CD4-positive, alpha-beta T cell treated with Interleukin-6 at 100 ng/mL for 8 hours (primary cell): Measurements from ENCODE around the gene ATRN.
"Not testable (repeated sequence)": the region's sequence is repeated elsewhere in the genome, so short reads cannot be mapped to it uniquely, and the experiment has no call there.

Experiments used
- DNase-seq: peaks from one replicate; pipeline ENCODE4 v3.0.0-alpha.2; 2020; ENCODE audit warnings: mixed read lengths, low spot score

Gene ATRN

GRCh38 chr20:3563548-3564177 lies 92.8 kb downstream of the ATRN start:
- peak; percentile 30 for DNase-seq

GRCh38 chr20:3565851-3566250 lies 95.0 kb downstream of the ATRN start:
- no peak for DNase-seq

- DNase-seq, result no peak
These were observed 101.3 kb downstream of the ATRN start for GRCh38 chr20:3572151-3572550.

DNA sequence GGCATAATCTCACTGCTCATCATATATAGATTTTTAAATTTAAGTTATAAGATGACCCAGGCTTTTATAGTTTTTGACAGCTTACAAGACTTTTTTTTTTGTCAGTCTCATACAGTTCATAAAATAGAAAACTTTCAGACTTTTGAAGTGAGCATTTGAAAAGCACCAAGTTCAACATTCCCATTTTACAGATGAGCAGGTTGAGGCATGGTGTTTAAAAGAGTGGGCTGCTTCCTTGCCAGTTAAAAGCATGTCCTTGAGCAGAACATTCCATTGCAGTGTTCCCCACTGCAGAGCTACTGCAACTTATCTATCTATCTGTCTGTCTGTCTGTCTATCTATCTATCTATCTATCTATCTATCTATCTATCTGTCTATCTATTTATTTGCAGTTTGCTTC lies 105.5 kb downstream of the ATRN start:
- no peak for DNase-seq

DNA sequence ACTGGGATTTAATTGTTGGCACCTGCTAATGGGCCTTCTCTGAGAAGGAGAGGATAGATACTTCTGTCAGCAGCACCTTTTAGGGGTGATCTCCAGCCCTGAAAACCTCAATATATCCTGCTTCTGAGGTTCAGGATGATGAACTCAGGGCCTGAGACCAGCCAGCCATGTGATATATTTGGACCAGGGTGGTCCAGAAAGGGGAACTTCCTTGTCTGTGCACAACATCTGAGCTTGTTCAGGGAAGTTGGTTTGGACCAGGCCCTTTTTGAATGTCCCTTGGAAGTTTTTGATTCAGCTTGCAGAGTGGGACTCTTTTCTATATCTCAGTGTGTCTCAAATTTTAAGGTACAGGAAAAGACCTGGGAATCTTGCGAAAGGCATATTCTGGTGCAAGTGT lies 106.5 kb downstream of the ATRN start:
- no peak for DNase-seq

GRCh38 chr20:3580412-3580811 lies 109.6 kb downstream of the ATRN start:
- no peak for DNase-seq

DNA sequence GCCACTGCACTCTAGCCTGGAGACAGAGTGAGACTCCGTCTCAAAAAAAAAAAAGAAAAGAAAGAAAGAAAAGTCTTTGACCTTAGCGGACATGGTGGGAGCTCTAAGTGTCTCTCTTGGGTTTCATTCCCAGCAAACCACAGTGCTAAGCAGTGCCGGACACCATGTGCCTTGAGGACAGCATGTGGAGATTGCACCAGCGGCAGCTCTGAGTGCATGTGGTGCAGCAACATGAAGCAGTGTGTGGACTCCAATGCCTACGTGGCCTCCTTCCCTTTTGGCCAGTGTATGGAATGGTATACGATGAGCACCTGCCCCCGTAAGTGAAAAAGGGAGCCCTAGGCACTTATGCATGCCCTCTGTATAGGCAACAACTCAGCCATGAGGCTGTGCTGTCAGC lies 112.9 kb downstream of the ATRN start:
- DNase-seq, result no peak

DNA sequence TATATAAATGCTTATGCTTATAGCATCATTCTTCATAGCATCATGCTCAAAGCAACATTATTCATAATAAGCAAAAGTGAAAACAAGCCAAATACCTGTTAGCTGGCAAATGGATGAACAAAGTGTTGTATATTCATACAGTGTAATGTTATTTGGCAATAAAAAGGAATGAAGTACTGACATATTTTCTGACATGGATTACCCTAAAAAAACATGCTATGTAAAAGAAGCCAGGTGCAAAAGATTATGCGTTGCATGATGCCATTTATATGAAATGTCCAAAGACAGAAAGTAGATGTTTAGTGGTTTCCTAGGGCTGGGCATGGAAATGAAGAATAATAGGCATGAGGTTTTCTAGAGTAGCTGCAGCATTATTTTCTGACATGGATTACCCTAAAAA lies 115.3 kb downstream of the ATRN start:
- no peak for DNase-seq

- DNase-seq, result no peak
These were observed 119.3 kb downstream of the ATRN start for GRCh38 chr20:3590164-3590563.

- no peak for DNase-seq
These were observed 122.1 kb downstream of the ATRN start for GRCh38 chr20:3592931-3593330.

DNA sequence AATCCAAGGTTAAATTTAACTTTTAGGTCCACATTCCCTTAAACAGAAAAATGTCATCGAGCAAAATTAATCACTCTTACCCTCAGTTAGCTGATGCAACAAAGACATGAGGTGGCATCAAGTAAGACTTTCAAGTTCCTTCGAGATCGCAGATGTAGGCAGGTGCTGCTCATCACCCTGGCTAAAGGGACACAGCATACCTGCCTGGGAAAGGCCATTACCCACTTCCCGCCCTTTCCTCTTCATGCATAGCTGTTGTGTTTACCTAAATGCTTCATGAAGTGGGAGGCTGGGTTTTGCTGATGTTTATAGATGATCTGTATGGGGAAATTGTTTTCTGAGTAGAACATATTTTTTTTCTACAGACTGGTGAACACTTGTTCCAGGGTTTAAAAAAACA lies 124.7 kb downstream of the ATRN start:
- no peak for DNase-seq

DNA sequence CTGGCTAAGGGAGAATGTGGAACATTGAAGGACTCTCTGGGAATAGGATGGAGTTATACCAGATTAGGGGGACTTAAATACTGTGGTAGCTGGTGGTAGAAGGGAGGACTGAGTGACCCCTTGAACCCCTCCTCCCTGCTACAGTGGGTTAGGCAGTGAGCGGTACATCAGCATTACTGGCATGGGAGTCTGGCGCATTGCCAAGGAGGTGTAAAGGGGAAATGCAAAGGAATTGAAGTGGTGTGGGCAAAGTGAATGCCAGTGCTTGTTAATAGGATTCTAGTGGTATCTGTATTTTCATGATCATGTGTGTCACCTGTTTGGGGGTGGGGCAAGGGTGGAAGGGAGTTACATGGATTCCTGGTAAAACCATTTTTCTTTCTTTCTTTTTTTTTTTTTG lies 132.3 kb downstream of the ATRN start:
- DNase-seq, result no peak

GRCh38 chr20:3605386-3605886 lies 134.6 kb downstream of the ATRN start:
- DNase-seq, result not testable (repeated sequence)

DNA sequence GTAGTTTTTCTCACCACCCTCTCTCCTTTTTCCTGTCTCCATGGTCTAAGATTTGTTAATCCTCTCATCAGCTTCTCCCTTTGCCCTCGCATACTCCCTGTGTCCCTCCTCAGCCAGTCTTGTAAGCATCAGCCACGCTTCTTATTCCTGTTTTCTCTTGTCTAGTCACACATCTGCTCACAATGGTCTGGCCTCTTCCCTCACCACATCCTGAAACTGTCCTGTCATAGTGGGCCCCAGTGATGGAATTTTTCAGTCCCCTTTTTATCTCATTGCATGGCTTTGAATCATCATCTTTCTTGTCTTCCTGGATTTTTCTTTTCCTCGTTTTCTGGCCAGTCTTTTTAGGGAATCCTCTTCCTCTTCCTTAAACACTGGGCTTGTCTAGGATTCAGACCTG lies 135.2 kb downstream of the ATRN start:
- no peak for DNase-seq

- no peak for DNase-seq
These were observed 141.1 kb downstream of the ATRN start for GRCh38 chr20:3611901-3612300.

DNA sequence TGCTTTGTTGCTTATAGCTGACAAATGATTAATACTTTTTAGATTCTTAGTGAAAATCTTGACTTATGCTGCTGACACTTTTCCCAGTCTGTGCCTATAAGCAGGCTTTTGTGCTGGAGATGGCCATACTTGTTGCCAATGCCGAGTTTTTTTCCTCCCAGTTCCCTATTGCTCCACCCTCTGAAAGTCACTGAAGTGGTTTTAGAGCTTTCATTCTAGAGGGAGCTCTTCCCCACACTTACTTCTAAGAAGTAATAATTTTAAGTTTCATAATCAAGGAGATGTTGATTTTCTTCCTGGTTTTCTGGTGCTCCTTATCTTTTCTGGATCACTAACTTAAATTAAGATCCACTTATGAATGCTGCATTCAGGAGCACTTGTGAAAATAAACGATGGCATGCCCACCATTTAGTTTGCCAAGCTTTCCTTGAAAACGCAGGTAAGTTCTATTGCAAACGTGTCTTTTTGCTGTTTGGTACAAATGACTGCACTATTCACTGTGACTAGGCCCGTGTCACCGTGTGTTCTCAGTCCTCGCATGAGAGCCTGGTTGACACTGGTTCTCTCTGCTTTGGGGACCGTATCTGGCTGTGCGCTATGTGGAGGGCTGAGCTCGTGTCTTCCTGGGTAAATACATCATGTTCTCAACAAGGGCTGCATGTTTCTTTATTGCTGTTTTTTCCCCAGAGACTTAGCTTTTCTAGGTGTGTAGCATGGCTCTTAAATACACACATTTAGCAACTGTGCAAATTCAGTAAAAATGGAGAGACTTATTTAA lies 142.2 kb downstream of the ATRN start:
- no peak for DNase-seq

- no peak for DNase-seq
These were observed 143.1 kb downstream of the ATRN start for GRCh38 chr20:3613821-3614440.

- DNase-seq, result no peak
These were observed 143.6 kb downstream of the ATRN start for GRCh38 chr20:3614466-3614865.

DNA sequence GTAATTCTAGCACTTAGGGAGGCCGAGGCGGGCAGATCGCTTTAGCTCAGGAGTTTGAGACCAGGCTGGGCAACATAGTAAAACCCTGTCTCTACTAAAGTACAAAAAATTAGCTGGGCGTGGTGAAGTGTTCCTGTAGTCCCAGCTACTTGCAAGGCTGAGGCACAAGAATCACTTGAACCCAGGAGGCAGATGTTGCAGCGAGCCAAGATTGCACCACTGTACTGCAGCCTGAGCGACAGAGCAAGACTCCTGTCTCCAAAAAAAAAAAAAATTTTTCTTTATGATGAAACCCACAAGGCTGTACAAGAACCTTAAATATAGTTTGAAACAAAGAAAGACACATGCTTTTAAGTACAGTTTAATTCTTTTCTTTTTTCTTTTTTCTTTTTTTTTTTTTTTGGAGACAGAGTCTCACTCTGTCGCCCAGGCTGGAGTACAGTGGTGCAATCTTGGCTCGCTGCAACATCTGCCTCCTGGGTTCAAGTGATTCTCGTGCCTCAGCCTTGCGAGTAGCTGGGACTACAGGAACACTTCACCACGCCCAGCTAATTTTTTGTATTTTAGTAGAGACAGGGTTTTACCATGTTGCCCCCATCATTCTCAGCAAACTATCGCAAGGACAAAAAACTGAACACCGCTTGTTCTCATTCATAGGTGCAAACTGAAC lies 144.5 kb downstream of the ATRN start:
- not testable (repeated sequence) for DNase-seq

DNA sequence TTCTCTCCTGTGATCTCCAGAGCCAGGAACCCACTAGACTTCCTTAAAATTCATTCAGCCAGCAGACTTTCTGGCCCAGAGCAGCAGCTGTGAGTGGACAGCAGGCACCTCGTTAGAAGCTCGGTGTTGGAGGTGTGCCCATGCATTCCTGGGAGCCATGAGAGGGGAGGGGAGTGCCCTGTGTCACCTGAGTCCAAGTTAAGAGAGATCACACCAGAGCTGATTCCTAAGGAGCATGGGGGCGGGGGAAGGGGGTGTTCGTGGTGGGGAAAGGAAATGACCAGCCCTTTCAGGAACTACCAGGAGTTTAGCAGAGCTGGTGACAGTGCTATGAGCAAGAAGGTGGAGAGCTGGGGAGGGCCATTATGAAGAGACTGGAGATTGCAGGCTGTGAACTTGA lies 145.4 kb downstream of the ATRN start:
- no peak for DNase-seq

DNA sequence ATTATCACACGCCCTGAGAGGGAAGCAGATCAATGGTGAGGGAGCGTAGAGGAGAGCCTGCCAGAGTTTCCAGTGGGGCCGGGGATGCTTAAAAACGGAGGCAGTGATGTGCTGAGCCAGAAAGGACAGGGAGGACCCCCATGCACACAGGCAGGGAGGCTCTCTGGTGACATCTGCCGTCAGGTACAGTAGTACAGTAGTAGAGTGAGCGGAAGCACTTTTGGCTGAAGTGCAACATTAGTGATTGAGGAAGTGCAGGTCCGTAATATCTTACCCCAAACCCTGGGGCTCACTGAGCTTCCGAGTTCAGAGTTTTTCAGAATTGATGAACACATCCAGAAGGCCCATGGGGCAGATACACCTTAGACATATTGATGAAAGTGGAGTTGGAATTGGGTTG lies 150.3 kb downstream of the ATRN start:
- DNase-seq, result no peak

- DNase-seq, result no peak
These were observed 151.6 kb downstream of the ATRN start for GRCh38 chr20:3622406-3622805.

DNA sequence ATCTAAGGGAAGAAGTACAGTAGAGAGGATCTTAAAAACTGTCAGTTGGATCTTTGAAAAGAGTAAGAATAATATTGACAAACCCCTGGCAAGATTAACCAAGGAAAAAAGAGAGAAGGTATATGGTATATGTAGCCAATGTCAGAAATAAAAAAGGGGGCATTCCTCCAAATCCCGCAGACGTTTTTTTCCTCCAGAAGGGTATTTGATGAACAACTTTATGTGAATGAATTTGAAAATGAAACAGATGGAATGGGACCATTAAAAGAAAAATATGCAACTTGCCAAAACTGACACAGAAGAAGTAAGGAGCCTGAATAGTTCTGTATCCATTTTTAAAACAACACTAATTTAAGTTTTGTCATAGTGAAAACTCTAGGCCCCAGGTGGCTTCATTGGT lies 156.7 kb downstream of the ATRN start:
- no peak for DNase-seq
